MCF 10A (cell line): ENCODE data around the gene PPP1R26. TPM values are rescaled to one million over a fixed set of nuclear protein-coding genes. Genes with fewer than 3 reads are reported as not detected.
"Not testable (repeated sequence)": the region's sequence is repeated elsewhere in the genome, so short reads cannot be mapped to it uniquely, and the experiment has no call there.

Source experiments
- BruUV-seq: library from RNA; stranded (reverse); fragments of 400-500 nt; replicated peaks from 2 replicates; lab custom pipeline; 2021; lab: Mats Ljungman, UMichigan
- CTCF ChIA-PET: fragments of 300-600 bp; sonication (Branson Sonifier 250); formaldehyde crosslinking; extraction: SDS; loops from one replicate; lab custom pipeline; 2021; ENCODE audit warnings: antibody characterized with exemption, inconsistent platforms; lab: Yijun Ruan, JAX
- POLR2A ChIA-PET: fragments of 300-600, 350-650 bp; sonication (Branson Sonifier 250); formaldehyde crosslinking; extraction: SDS; loops from one replicate; lab custom pipeline; 2020; ENCODE audit warnings: antibody characterized with exemption, inconsistent platforms; lab: Yijun Ruan, JAX
- DNase-seq: peaks from one replicate; pipeline ENCODE4 v3.0.0-alpha.2; 2018; ENCODE audit not compliant: unreplicated experiment
- H3K27ac Mint-ChIP-seq: one replicate; pipeline ENCODE4 v1.8.0; 2022; ENCODE audit warnings: mild to moderate bottlenecking, low read depth, mixed read lengths; ENCODE audit not compliant: unreplicated experiment
- H3K27me3 Mint-ChIP-seq: one replicate; pipeline ENCODE4 v1.8.0; 2022; ENCODE audit warnings: mixed read lengths; ENCODE audit not compliant: insufficient read depth, unreplicated experiment
- H3K36me3 Mint-ChIP-seq: one replicate; pipeline ENCODE4 v1.8.0; 2022; ENCODE audit warnings: mild to moderate bottlenecking, moderate library complexity, mixed read lengths; ENCODE audit not compliant: insufficient read depth, unreplicated experiment
- H3K4me1 Mint-ChIP-seq: one replicate; pipeline ENCODE4 v1.8.0; 2022; ENCODE audit warnings: mixed read lengths; ENCODE audit not compliant: insufficient read depth, unreplicated experiment
- H3K4me3 Mint-ChIP-seq: one replicate; pipeline ENCODE4 v1.8.0; 2022; ENCODE audit warnings: mild to moderate bottlenecking, moderate library complexity, mixed read lengths; ENCODE audit not compliant: unreplicated experiment
- H3K9me3 Mint-ChIP-seq: one replicate; pipeline ENCODE4 v1.8.0; 2022; ENCODE audit warnings: mixed read lengths; ENCODE audit not compliant: unreplicated experiment
- CTCF ChIP-seq: fragments of 200-600 bp; IDR thresholded peaks from one replicate; pipeline ENCODE4 v1.8.0; 2022; ENCODE audit warnings: antibody characterized with exemption, mild to moderate bottlenecking; ENCODE audit not compliant: unreplicated experiment
- intact Hi-C: fragments of 100-400 bp; cut with micrococcal nuclease; formaldehyde crosslinking; loops from 2 replicates; pipeline ENCODE4 v1.14.1; 2022
- total RNA-seq: library from RNA; stranded (reverse); gene quantifications from 2 replicates; pipeline ENCODE4 v1.2.3, GENCODE V29; 2022

Gene PPP1R26
- total RNA-seq, 1 experiment from 2014 or later = 19.1 TPM

- no peaks in the 10 kb centered on the region for H3K4me1 Mint-ChIP-seq
- H3K4me3 Mint-ChIP-seq = no peak overlapping the region
- DNase-seq = no peak
- POLR2A ChIA-PET = no interaction called here
- H3K36me3 Mint-ChIP-seq = no peaks in the 10 kb centered on the region
- H3K27me3 Mint-ChIP-seq = peaks cover 39% of the 10 kb centered on the region
- intact Hi-C loops = no loop called here
- BruUV-seq = no TSS peak
- peaks cover 8% of the 10 kb centered on the region for H3K9me3 Mint-ChIP-seq
- no peak for TF ChIP-seq CTCF
- H3K27ac Mint-ChIP-seq = no peak overlapping the region
- CTCF ChIA-PET = no interaction called here
Measured at GRCh38 chr9:135450956-135451355, 28.6 kb upstream of the PPP1R26 start.

GRCh38 chr9:135451909-135452308 is 27.7 kb upstream of the PPP1R26 start:
- DNase-seq, H3K4me1 Mint-ChIP-seq, H3K9me3 Mint-ChIP-seq, H3K27ac Mint-ChIP-seq, H3K4me3 Mint-ChIP-seq, intact Hi-C loops, CTCF ChIA-PET, BruUV-seq, H3K36me3 Mint-ChIP-seq, POLR2A ChIA-PET: not testable (repeated sequence)
- peaks cover 41% of the 10 kb centered on the region for H3K27me3 Mint-ChIP-seq

GRCh38 chr9:135454737-135455136 is 24.8 kb upstream of the PPP1R26 start:
- no peak for DNase-seq
- POLR2A ChIA-PET = no interaction called here
- H3K4me3 Mint-ChIP-seq = no peak overlapping the region
- intact Hi-C loops = no loop called here
- CTCF ChIA-PET = no interaction called here
- H3K9me3 Mint-ChIP-seq = peaks cover 8% of the 10 kb centered on the region
- BruUV-seq = no TSS peak
- no peak overlapping the region for H3K27ac Mint-ChIP-seq
- no peak for TF ChIP-seq CTCF
- peaks cover 41% of the 10 kb centered on the region for H3K27me3 Mint-ChIP-seq
- H3K4me1 Mint-ChIP-seq = no peaks in the 10 kb centered on the region
- H3K36me3 Mint-ChIP-seq = no peaks in the 10 kb centered on the region

GRCh38 chr9:135455401-135456030 is 24.1 kb upstream of the PPP1R26 start:
- CTCF ChIA-PET = interaction anchor here (0.7 kb wide), 1 partner anchor 360 kb away, joined by 3 read pairs; no protein-coding TSS in a partner anchor
- peaks cover 8% of the 10 kb centered on the region for H3K9me3 Mint-ChIP-seq
- no peaks in the 10 kb centered on the region for H3K4me1 Mint-ChIP-seq
- no TSS peak for BruUV-seq
- POLR2A ChIA-PET = no interaction called here
- no peak for DNase-seq
- H3K36me3 Mint-ChIP-seq = no peaks in the 10 kb centered on the region
- TF ChIP-seq CTCF = no peak
- H3K27ac Mint-ChIP-seq = no peak overlapping the region
- peaks cover 41% of the 10 kb centered on the region for H3K27me3 Mint-ChIP-seq
- no peak overlapping the region for H3K4me3 Mint-ChIP-seq
- intact Hi-C loops = no loop called here
